AG04450 (cell line): Measurements from ENCODE around the gene ETS2. TPM values are rescaled to one million over a fixed set of nuclear protein-coding genes. Genes with fewer than 3 reads are reported as not detected.

ENCODE experiments used
- CTCF ChIA-PET: fragments of 300-600, 350-600 bp; formaldehyde crosslinking; extraction: SDS; loops from one replicate; lab custom pipeline; 2022; ENCODE audit warnings: antibody characterized with exemption, inconsistent platforms; lab: Charles Lee
- POLR2A ChIA-PET: fragments of 350-600 bp; formaldehyde crosslinking; extraction: SDS; loops from one replicate; lab custom pipeline; 2021; ENCODE audit warnings: antibody characterized with exemption, inconsistent platforms; lab: Yijun Ruan, JAX
- DNase-seq: peaks from one replicate; pipeline ENCODE4 v3.0.0-alpha.2; 2011; ENCODE audit warnings: low read depth, low spot score
- H3K27ac ChIP-seq: one replicate; pipeline ENCODE4 v1.5.1; 2012; ENCODE audit warnings: low read depth, low read length, control low read depth
- H3K27me3 ChIP-seq: one replicate; pipeline ENCODE4 v1.6.0; 2012; ENCODE audit warnings: low read length; ENCODE audit not compliant: control insufficient read depth, insufficient read depth
- H3K4me3 ChIP-seq: 2 replicates; pipeline ENCODE4 v1.5.1; 2011; ENCODE audit warnings: mild to moderate bottlenecking, low read depth, low read length, control low read depth
- H3K9me3 ChIP-seq: 2 replicates; pipeline ENCODE4 v1.5.1; 2012; ENCODE audit warnings: low read length; ENCODE audit not compliant: control insufficient read depth, insufficient read depth
- polyA plus RNA-seq: library from polyadenylated mRNA; depleted of rRNA; stranded (reverse); fragments of >200 nt; gene quantifications from 2 replicates; pipeline ENCODE4 v1.2.3, GENCODE V29; 2011
- TF ChIP-seq, protein P1 (sequence below): IDR thresholded peaks from 2 replicates; pipeline ENCODE4 v1.5.1; 2011; ENCODE audit warnings: low read depth, low read length, control low read depth, inconsistent platforms

The ETS2 gene
- polyA plus RNA-seq, 1 experiment: 60.1 TPM

DNA sequence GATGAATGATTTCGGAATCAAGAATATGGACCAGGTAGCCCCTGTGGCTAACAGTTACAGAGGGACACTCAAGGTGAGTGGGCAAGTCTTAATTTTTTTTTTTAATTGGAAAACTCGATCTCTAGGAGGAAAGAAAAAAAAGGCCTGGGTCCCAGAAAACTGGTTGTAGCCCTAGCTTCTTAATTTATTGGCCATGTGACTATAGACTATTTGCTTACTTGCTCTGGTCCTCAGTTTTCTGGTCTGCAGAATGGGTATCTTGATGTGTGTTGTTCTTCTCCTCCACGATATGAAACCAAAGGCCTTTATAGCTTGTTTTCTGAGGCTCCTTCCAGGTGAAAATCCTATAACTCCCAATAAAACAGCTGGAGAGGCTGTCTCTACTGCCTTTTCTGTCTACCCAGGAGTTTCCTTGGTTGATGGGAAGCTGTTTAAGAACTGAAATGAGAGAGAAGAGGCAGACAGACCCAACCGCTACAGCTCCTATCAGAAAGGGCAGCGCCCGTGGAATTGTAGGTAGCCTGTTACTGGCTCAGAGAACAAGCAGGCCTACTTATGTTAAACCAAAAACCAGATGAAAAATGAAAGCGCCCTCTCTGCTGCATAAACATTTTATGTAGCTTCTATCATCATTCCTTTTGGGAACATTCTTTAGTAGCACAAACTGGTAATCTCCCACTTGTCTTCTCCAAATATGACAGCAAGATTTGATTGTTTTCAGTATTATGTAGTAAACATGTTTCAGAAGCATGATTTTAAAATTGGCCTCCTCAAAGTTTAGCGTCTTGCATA is 4.5 kb downstream of the ETS2 start:
- DNase-seq: no peak
- Histone ChIP-seq H3K27me3 (no peaks in the 10 kb centered on the region), H3K9me3 (no peaks in the 10 kb centered on the region; the same call in 1 of the 2 replicates), H3K4me3 (no peak overlapping the region; the same call in none of the 2 replicates), H3K27ac (no peak overlapping the region)
- TF ChIP-seq, protein P1, sequence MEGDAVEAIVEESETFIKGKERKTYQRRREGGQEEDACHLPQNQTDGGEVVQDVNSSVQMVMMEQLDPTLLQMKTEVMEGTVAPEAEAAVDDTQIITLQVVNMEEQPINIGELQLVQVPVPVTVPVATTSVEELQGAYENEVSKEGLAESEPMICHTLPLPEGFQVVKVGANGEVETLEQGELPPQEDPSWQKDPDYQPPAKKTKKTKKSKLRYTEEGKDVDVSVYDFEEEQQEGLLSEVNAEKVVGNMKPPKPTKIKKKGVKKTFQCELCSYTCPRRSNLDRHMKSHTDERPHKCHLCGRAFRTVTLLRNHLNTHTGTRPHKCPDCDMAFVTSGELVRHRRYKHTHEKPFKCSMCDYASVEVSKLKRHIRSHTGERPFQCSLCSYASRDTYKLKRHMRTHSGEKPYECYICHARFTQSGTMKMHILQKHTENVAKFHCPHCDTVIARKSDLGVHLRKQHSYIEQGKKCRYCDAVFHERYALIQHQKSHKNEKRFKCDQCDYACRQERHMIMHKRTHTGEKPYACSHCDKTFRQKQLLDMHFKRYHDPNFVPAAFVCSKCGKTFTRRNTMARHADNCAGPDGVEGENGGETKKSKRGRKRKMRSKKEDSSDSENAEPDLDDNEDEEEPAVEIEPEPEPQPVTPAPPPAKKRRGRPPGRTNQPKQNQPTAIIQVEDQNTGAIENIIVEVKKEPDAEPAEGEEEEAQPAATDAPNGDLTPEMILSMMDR: no peak
- POLR2A ChIA-PET: interaction anchor here (1.2 to 3.3 kb wide), 3 partner anchors 8 to 41 kb away, joined by 3 to 18 read pairs (median 4); no protein-coding TSS in a partner anchor
- CTCF ChIA-PET: interaction anchor here (0.7 to 4.2 kb wide), 4 partner anchors 76 to 328 kb away, joined by 3 to 32 read pairs (median 3); no protein-coding TSS in a partner anchor

DNA sequence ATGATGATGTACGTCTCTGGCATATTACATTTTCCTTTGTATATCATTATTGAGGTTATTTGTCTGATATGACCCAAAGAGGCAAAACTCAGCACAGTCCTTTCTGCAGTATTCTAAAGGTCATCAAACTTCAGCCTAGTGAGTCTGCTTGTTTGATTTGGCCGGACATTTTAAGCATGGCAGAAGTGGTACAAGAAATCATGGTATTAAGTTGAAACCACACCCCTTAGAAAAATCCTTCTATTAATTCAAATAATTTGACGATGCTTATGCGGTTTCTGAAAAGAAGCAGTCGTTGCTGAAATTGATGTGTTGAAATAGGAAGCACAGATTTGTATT is 5.1 kb downstream of the ETS2 start:
- Histone ChIP-seq H3K4me3 (peak overlapping the region; percentile 5; the same call in 1 of the 2 replicates), H3K27me3 (no peaks in the 10 kb centered on the region), H3K27ac (no peak overlapping the region), H3K9me3 (no peaks in the 10 kb centered on the region; the same call in 1 of the 2 replicates)
- CTCF ChIA-PET: interaction anchor here (1.0 to 4.2 kb wide), 2 partner anchors 76 to 327 kb away, joined by 3 to 32 read pairs; no protein-coding TSS in a partner anchor
- TF ChIP-seq, protein P1: no peak
- POLR2A ChIA-PET: interaction anchor here (0.7 to 1.2 kb wide), 2 partner anchors 21 to 162 kb away, joined by 3 to 5 read pairs; no protein-coding TSS in a partner anchor
- DNase-seq: no peak

DNA sequence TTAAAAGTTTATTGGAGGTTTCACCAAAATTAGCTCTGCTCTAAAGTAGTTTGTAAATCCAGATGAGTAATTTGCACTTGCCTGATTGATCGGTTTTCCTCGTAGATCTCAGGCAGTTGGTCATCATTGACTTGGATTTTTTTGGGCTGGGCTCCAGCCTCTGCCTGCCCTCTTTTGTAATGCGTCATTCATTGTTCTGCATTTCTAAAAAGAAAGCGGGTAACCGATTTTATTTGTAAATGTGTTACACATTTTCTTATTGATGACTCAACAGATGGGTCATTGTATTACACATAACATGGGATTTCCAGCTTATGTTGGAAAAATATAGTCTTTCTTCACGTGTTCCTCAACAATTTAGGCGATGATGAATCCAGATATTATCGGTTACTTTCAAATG is 5.5 kb downstream of the ETS2 start:
- DNase-seq: peak; percentile 67
- H3K9me3 ChIP-seq: no peaks in the 10 kb centered on the region; the same call in 1 of the 2 replicates
- ChIA-PET CTCF (no interaction called here), POLR2A (interaction anchor here (0.7 to 1.2 kb wide), 2 partner anchors 21 to 162 kb away, joined by 3 to 5 read pairs; no protein-coding TSS in a partner anchor)
- no peak overlapping the region for H3K27ac ChIP-seq
- TF ChIP-seq, protein P1: no peak
- no peak overlapping the region for H3K4me3 ChIP-seq
- H3K27me3 ChIP-seq: no peaks in the 10 kb centered on the region

DNA sequence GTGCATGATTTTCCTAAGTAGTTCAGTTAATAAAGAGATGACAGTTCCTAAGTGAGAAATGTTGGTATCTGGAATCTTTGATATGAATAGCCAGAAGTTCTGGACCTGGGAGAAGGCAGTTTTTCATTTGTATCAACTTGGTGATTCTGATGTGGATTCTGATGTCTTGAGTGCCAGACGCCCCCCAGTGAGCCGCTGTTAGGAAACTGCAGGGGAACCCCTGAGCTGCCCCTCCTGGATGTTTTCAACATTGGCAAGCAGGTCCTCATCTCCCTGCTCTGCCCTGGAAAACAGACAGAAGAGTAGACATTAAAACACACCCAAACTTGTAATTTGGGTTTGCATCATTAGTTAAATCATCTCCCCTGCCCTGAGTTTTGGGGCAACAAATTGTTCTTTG is 7.4 kb downstream of the ETS2 start:
- TF ChIP-seq, protein P1: no peak
- CTCF ChIA-PET: no interaction called here
- Histone ChIP-seq H3K27me3 (no peaks in the 10 kb centered on the region), H3K4me3 (no peak overlapping the region), H3K27ac (no peak overlapping the region), H3K9me3 (no peaks in the 10 kb centered on the region)
- no peak for DNase-seq
- POLR2A ChIA-PET: no interaction called here

DNA sequence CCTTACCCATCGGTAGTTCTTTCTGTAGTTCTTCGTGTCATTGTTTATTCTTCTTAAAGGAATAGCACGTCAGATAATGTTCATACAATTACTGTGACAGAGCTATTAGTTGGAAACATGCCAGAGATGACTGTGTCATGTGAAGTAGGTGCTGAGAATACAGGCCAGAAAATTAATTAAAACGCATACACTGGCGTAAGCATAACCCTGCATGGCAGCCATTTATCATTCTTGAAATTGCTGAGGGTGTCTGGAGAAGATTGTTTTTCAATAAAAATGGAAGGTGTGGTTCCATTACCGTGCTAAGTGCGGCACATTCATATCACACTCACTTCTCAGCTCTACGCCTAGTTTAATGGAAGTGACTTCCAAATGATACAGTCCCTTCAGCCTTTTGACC is 7.8 kb downstream of the ETS2 start:
- H3K4me3 ChIP-seq: no peak overlapping the region
- POLR2A ChIA-PET: no interaction called here
- TF ChIP-seq, protein P1: no peak
- no peak for DNase-seq
- CTCF ChIA-PET: no interaction called here
- H3K27ac ChIP-seq: no peak overlapping the region
- no peaks in the 10 kb centered on the region for H3K27me3 ChIP-seq
- H3K9me3 ChIP-seq: no peaks in the 10 kb centered on the region
